MCF 10A (cell line): Measurements from ENCODE around the gene MAP3K4. TPM values are rescaled to one million over a fixed set of nuclear protein-coding genes. Genes with fewer than 3 reads are reported as not detected.

Source experiments
- BruUV-seq: library from RNA; stranded (reverse); fragments of 400-500 nt; replicated peaks from 2 replicates; lab custom pipeline; 2021; lab: Mats Ljungman, UMichigan
- CTCF ChIA-PET: fragments of 300-600 bp; sonication (Branson Sonifier 250); formaldehyde crosslinking; extraction: SDS; loops from one replicate; lab custom pipeline; 2021; ENCODE audit warnings: antibody characterized with exemption, inconsistent platforms; lab: Yijun Ruan, JAX
- POLR2A ChIA-PET: fragments of 300-600, 350-650 bp; sonication (Branson Sonifier 250); formaldehyde crosslinking; extraction: SDS; loops from one replicate; lab custom pipeline; 2020; ENCODE audit warnings: antibody characterized with exemption, inconsistent platforms; lab: Yijun Ruan, JAX
- DNase-seq: peaks from one replicate; pipeline ENCODE4 v3.0.0-alpha.2; 2018; ENCODE audit not compliant: unreplicated experiment
- H3K27ac Mint-ChIP-seq: one replicate; pipeline ENCODE4 v1.8.0; 2022; ENCODE audit warnings: mild to moderate bottlenecking, low read depth, mixed read lengths; ENCODE audit not compliant: unreplicated experiment
- H3K27me3 Mint-ChIP-seq: one replicate; pipeline ENCODE4 v1.8.0; 2022; ENCODE audit warnings: mixed read lengths; ENCODE audit not compliant: insufficient read depth, unreplicated experiment
- H3K36me3 Mint-ChIP-seq: one replicate; pipeline ENCODE4 v1.8.0; 2022; ENCODE audit warnings: mild to moderate bottlenecking, moderate library complexity, mixed read lengths; ENCODE audit not compliant: insufficient read depth, unreplicated experiment
- H3K4me1 Mint-ChIP-seq: one replicate; pipeline ENCODE4 v1.8.0; 2022; ENCODE audit warnings: mixed read lengths; ENCODE audit not compliant: insufficient read depth, unreplicated experiment
- H3K4me3 Mint-ChIP-seq: one replicate; pipeline ENCODE4 v1.8.0; 2022; ENCODE audit warnings: mild to moderate bottlenecking, moderate library complexity, mixed read lengths; ENCODE audit not compliant: unreplicated experiment
- H3K9me3 Mint-ChIP-seq: one replicate; pipeline ENCODE4 v1.8.0; 2022; ENCODE audit warnings: mixed read lengths; ENCODE audit not compliant: unreplicated experiment
- intact Hi-C: fragments of 100-400 bp; cut with micrococcal nuclease; formaldehyde crosslinking; loops from 2 replicates; pipeline ENCODE4 v1.14.1; 2022
- total RNA-seq: library from RNA; stranded (reverse); gene quantifications from 2 replicates; pipeline ENCODE4 v1.2.3, GENCODE V29; 2022
- TF ChIP-seq, protein P1 (sequence below): fragments of 200-600 bp; IDR thresholded peaks from one replicate; pipeline ENCODE4 v1.8.0; 2022; ENCODE audit warnings: antibody characterized with exemption, mild to moderate bottlenecking; ENCODE audit not compliant: unreplicated experiment

The MAP3K4 gene
- total RNA-seq, 1 experiment from 2014 or later = 38.7 TPM

DNA sequence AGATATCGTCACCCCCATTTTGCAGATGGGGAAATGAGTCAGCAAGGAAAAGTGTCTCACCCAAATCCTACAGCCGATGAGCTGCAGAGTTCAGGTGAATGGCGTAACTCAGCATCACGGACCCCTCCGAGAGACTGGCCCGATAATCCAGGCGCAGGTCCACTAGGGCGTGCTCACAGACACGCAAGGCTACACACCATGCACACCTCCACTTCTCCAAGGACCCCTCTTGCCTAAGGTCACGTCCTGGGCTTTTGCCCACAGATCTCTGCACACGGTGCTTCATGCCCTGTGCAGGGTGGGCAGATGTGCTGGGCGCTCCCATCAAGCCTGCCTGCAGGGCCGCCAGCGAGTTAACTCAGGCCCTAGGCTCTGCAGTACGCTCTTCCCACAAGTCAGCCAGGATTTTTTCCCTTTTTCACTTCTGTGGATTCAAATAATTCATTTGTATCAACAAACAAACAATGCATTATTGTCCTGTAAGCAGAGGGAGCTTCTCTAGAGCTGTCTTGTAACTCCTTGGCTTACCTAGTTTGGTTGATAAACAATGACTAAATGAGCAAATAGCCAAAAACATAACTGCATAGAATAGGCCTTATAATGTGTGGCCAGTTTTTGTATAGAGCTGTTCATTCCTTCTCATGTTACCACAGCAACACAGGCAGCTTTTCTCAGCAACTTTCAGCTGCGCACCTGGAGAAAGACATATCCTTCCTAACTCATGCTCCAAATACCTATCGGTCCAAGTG, 143.2 kb downstream of the MAP3K4 start:
- ChIA-PET CTCF (interaction anchor here (3.8 kb wide), 1 partner anchor 239 kb away, joined by 17 read pairs; no protein-coding TSS in a partner anchor), POLR2A (no interaction called here)
- H3K4me1 Mint-ChIP-seq = no peaks in the 10 kb centered on the region
- H3K9me3 Mint-ChIP-seq = no peaks in the 10 kb centered on the region
- H3K4me3 Mint-ChIP-seq = no peak overlapping the region
- TF ChIP-seq, protein P1, sequence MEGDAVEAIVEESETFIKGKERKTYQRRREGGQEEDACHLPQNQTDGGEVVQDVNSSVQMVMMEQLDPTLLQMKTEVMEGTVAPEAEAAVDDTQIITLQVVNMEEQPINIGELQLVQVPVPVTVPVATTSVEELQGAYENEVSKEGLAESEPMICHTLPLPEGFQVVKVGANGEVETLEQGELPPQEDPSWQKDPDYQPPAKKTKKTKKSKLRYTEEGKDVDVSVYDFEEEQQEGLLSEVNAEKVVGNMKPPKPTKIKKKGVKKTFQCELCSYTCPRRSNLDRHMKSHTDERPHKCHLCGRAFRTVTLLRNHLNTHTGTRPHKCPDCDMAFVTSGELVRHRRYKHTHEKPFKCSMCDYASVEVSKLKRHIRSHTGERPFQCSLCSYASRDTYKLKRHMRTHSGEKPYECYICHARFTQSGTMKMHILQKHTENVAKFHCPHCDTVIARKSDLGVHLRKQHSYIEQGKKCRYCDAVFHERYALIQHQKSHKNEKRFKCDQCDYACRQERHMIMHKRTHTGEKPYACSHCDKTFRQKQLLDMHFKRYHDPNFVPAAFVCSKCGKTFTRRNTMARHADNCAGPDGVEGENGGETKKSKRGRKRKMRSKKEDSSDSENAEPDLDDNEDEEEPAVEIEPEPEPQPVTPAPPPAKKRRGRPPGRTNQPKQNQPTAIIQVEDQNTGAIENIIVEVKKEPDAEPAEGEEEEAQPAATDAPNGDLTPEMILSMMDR = no peak
- no peaks in the 10 kb centered on the region for H3K27me3 Mint-ChIP-seq
- peaks cover 9% of the 10 kb centered on the region for H3K36me3 Mint-ChIP-seq
- intact Hi-C loops = no loop called here
- BruUV-seq = no TSS peak
- no peak overlapping the region for H3K27ac Mint-ChIP-seq
- no peak for DNase-seq

- Mint-ChIP-seq H3K4me3 (no peak overlapping the region), H3K9me3 (no peaks in the 10 kb centered on the region), H3K27ac (no peak overlapping the region), H3K36me3 (peaks cover 6% of the 10 kb centered on the region), H3K4me1 (no peaks in the 10 kb centered on the region), H3K27me3 (no peaks in the 10 kb centered on the region)
- BruUV-seq = no TSS peak
- CTCF ChIA-PET = interaction anchor here (3.8 kb wide), 1 partner anchor 237 kb away, joined by 17 read pairs; no protein-coding TSS in a partner anchor
- POLR2A ChIA-PET = no interaction called here
- no peak for DNase-seq
- intact Hi-C loops = no loop called here
- TF ChIP-seq, protein P1 = no peak
Measured at GRCh38 chr6:161135695-161136591, 144.4 kb downstream of the MAP3K4 start.

DNA sequence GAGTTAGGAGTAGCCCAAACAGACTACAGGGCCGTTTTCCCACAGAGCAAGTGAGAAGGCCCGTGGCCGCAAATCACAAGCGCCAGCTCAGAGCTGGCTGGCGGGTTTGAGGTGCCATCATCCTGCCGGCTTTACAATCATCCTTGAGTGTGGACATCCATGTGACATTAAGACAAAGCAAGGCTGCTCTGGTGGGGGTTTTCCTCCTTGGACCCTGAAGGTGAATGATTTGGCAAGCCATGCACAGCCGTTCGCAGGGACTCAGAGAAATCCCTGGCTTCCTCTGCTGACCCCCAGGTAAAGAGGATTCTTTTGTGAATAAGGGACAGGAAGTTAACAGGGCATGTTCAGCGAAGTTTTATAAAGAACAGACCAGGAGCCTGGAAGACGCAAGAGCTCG, 145.1 kb downstream of the MAP3K4 start:
- H3K36me3 Mint-ChIP-seq = peaks cover 4% of the 10 kb centered on the region
- H3K9me3 Mint-ChIP-seq = no peaks in the 10 kb centered on the region
- H3K27me3 Mint-ChIP-seq = no peaks in the 10 kb centered on the region
- intact Hi-C loops = no loop called here
- CTCF ChIA-PET = interaction anchor here (1.1 kb wide), 1 partner anchor 234 kb away, joined by 3 read pairs; no protein-coding TSS in a partner anchor
- no peak for DNase-seq
- H3K27ac Mint-ChIP-seq = no peak overlapping the region
- H3K4me3 Mint-ChIP-seq = no peak overlapping the region
- BruUV-seq = no TSS peak
- TF ChIP-seq, protein P1 = no peak
- no peaks in the 10 kb centered on the region for H3K4me1 Mint-ChIP-seq
- POLR2A ChIA-PET = no interaction called here

DNA sequence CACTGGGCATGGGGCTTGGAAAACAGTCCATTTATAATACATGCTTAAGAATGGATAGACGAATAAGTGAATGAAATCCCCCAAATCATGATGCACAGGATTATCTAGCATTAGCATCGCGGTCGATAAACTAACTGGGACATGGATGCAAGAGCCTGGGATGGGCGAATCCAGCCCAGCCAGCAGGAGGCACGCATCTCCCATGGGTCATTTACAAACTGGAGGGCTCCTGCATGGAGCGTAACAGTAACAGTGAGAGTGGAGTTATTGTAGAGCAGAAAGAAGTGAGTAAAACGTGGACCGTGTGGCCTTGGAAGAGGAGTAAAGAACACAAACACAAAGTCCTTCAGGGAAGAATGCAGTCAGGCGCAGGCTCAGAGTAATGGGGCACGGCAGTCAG, 145.8 kb downstream of the MAP3K4 start:
- Mint-ChIP-seq H3K36me3 (no peaks in the 10 kb centered on the region), H3K4me1 (no peaks in the 10 kb centered on the region), H3K4me3 (no peak overlapping the region), H3K9me3 (no peaks in the 10 kb centered on the region), H3K27me3 (no peaks in the 10 kb centered on the region), H3K27ac (no peak overlapping the region)
- no TSS peak for BruUV-seq
- TF ChIP-seq, protein P1 = no peak
- DNase-seq = no peak
- CTCF ChIA-PET = interaction anchor here (1.1 kb wide), 1 partner anchor 233 kb away, joined by 3 read pairs; no protein-coding TSS in a partner anchor
- POLR2A ChIA-PET = no interaction called here
- intact Hi-C loops = no loop called here
